WERI-Rb-1 (cell line): Measurements from ENCODE around the gene PGAP6.

Experiments used
- DNase-seq: peaks from one replicate; pipeline ENCODE4 v3.0.0-alpha.2; 2020
- H3K27ac ChIP-seq: fragments of 250-450 bp; sonication (Bioruptor Pico); 2 replicates; pipeline ENCODE4 v1.5.1; 2020; ENCODE audit warnings: mild to moderate bottlenecking, moderate library complexity
- H3K27me3 ChIP-seq: fragments of 250-450 bp; sonication (Bioruptor Pico); 2 replicates; pipeline ENCODE4 v1.5.1; 2021; ENCODE audit warnings: mild to moderate bottlenecking, low read depth, moderate library complexity; ENCODE audit not compliant: insufficient read depth, severe bottlenecking
- H3K36me3 ChIP-seq: fragments of 250-450 bp; sonication (Bioruptor Pico); 2 replicates; pipeline ENCODE4 v1.5.1; 2020; ENCODE audit warnings: mild to moderate bottlenecking, moderate library complexity
- H3K4me3 ChIP-seq: 2 replicates; pipeline ENCODE4 v1.5.1; 2011; ENCODE audit warnings: low read depth, mild to moderate bottlenecking, control low read depth, low read length
- H3K9me3 ChIP-seq: fragments of 250-450 bp; sonication (Bioruptor Pico); 2 replicates; pipeline ENCODE4 v1.5.1; 2021; ENCODE audit warnings: mild to moderate bottlenecking, moderate library complexity; ENCODE audit not compliant: severe bottlenecking
- TF ChIP-seq, protein P1 (sequence below): IDR thresholded peaks from 2 replicates; pipeline ENCODE4 v1.5.1; 2011; ENCODE audit warnings: low read depth, mild to moderate bottlenecking, control low read depth, inconsistent platforms, low read length

Gene PGAP6

GRCh38 chr16:330741-331140 is 51.0 kb downstream of the PGAP6 start:
- Histone ChIP-seq H3K36me3 (peaks cover 3% of the 10 kb centered on the region; the same call in 1 of the 2 replicates), H3K4me3 (no peak overlapping the region), H3K27me3 (no peaks in the 10 kb centered on the region), H3K9me3 (no peaks in the 10 kb centered on the region), H3K27ac (no peak overlapping the region)
- TF ChIP-seq, protein P1, sequence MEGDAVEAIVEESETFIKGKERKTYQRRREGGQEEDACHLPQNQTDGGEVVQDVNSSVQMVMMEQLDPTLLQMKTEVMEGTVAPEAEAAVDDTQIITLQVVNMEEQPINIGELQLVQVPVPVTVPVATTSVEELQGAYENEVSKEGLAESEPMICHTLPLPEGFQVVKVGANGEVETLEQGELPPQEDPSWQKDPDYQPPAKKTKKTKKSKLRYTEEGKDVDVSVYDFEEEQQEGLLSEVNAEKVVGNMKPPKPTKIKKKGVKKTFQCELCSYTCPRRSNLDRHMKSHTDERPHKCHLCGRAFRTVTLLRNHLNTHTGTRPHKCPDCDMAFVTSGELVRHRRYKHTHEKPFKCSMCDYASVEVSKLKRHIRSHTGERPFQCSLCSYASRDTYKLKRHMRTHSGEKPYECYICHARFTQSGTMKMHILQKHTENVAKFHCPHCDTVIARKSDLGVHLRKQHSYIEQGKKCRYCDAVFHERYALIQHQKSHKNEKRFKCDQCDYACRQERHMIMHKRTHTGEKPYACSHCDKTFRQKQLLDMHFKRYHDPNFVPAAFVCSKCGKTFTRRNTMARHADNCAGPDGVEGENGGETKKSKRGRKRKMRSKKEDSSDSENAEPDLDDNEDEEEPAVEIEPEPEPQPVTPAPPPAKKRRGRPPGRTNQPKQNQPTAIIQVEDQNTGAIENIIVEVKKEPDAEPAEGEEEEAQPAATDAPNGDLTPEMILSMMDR = no peak
- no peak for DNase-seq

GRCh38 chr16:325375-326145 is 56.2 kb downstream of the PGAP6 start:
- Histone ChIP-seq H3K4me3 (no peak overlapping the region), H3K9me3 (no peaks in the 10 kb centered on the region), H3K27me3 (no peaks in the 10 kb centered on the region), H3K36me3 (peaks cover 3% of the 10 kb centered on the region), H3K27ac (no peak overlapping the region)
- no peak for DNase-seq
- TF ChIP-seq, protein P1 = no peak

DNA sequence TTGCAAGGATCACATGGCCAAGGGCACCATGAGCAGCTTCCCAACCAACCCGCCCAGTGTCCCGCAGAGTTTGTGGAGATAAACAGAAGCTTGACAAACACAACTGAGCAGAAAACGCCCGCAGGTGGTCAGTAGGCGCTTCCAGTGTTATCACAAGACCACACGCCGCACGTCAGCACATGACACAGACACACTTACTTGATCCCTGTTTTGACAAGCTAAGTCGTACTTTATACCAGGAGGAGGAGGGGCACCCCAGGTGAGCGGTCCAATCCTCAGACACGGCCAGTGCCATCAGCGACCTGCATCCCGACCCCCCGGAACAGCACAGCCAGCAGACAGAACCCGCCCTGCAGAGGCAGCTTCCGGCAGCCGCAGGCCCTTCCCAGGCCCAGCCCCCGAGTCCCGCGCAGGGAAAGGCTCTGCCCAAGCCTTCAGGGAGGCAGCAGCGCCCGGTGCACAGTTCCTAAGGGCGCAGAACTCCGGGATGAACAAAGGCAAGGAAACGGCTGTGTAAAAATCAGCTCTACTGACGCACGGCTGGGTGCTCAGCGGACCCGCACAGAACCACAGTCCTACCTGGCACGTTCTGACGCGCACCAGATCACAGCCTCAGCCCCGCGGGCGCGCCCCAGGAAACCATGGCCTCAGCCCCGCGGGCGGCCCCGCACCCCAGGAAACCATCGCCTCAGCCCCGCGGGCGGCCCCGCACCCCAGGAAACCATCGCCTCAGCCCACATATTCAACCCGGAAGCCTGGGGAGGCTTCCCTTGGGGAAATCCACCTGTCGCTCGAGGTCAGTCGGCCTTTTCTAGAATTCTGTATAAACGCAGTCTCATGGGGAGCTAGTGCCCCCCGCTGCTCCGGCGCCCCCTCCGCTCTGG is 57.1 kb downstream of the PGAP6 start:
- Histone ChIP-seq H3K36me3 (no peaks in the 10 kb centered on the region; the same call in 1 of the 2 replicates), H3K4me3 (no peak overlapping the region), H3K27me3 (no peaks in the 10 kb centered on the region), H3K9me3 (no peaks in the 10 kb centered on the region), H3K27ac (no peak overlapping the region)
- TF ChIP-seq, protein P1 = no peak
- DNase-seq = no peak

- Histone ChIP-seq H3K9me3 (no peaks in the 10 kb centered on the region), H3K27me3 (no peaks in the 10 kb centered on the region), H3K36me3 (peaks cover 2% of the 10 kb centered on the region; the same call in 1 of the 2 replicates), H3K27ac (no peak overlapping the region), H3K4me3 (no peak overlapping the region)
- no peak for DNase-seq
- TF ChIP-seq, protein P1 = no peak
These were observed 57.7 kb downstream of the PGAP6 start for GRCh38 chr16:324201-324450.

- TF ChIP-seq, protein P1 = no peak
These were observed 59.2 kb downstream of the PGAP6 start for GRCh38 chr16:322476-323143.

More at GRCh38 chr16:322476-323143, 59.2 kb downstream of the PGAP6 start:
- Histone ChIP-seq H3K36me3 (peaks cover 10% of the 10 kb centered on the region), H3K27ac (no peak overlapping the region), H3K4me3 (no peak overlapping the region), H3K27me3 (no peaks in the 10 kb centered on the region), H3K9me3 (no peaks in the 10 kb centered on the region)
- no peak for DNase-seq
